ENCODE results near the gene ZNHIT2.

The ZNHIT2 gene

GRCh38 chr11:65148657-65149056 is 31.2 kb upstream of the ZNHIT2 start:
- no peak for DNase-seq (ENCODE audit: low spot score)
- H3K4me3 ChIP-seq = no peak overlapping the region
- H3K27ac ChIP-seq = no peak overlapping the region
- TF ChIP-seq CTCF (IDR thresholded peaks at IDR 0.05) = no peak

- TF ChIP-seq CTCF (IDR thresholded peaks at IDR 0.05) = no peak
- no peak for DNase-seq (ENCODE audit: low spot score)
- H3K4me3 ChIP-seq = no peak overlapping the region
- no peak overlapping the region for H3K27ac ChIP-seq
These were observed 30.0 kb upstream of the ZNHIT2 start for GRCh38 chr11:65147352-65148075.

GRCh38 chr11:65141896-65142494 is 24.5 kb upstream of the ZNHIT2 start:
- no peak for TF ChIP-seq CTCF (IDR thresholded peaks at IDR 0.05)
- DNase-seq (ENCODE audit: low spot score) = no peak
- Histone ChIP-seq H3K27ac (no peak overlapping the region), H3K4me3 (no peak overlapping the region)

GRCh38 chr11:65136515-65137096 is 19.1 kb upstream of the ZNHIT2 start:
- Histone ChIP-seq H3K4me3 (no peak overlapping the region), H3K27ac (no peak overlapping the region)
- TF ChIP-seq CTCF (IDR thresholded peaks at IDR 0.05) = no peak
- no peak for DNase-seq (ENCODE audit: low spot score)

- Histone ChIP-seq H3K27ac (peak overlapping the region; percentile 94 to 98), H3K4me3 (peak overlapping the region; percentile 83)
- TF ChIP-seq CTCF (IDR thresholded peaks at IDR 0.05) = no peak
- DNase-seq (ENCODE audit: low spot score) = no peak
These were observed 18.2 kb upstream of the ZNHIT2 start for GRCh38 chr11:65135633-65136145.

GRCh38 chr11:65134952-65135632 is 17.6 kb upstream of the ZNHIT2 start:
- peak; percentile 95 for DNase-seq (ENCODE audit: low spot score)
- Histone ChIP-seq H3K4me3 (peak overlapping the region; percentile 83), H3K27ac (peak overlapping the region; percentile 94 to 98)
- TF ChIP-seq CTCF (IDR thresholded peaks at IDR 0.05) = no peak

Data from coronary artery (tissue), 2 donors.